Central memory CD4-positive, alpha-beta T cell (primary cell): Measurements from ENCODE around the gene NRCAM.
"Not testable (repeated sequence)": the region's sequence is repeated elsewhere in the genome, so short reads cannot be mapped to it uniquely, and the experiment has no call there.

Experiments used
- DNase-seq: peaks from one replicate; pipeline ENCODE4 v3.0.0; 2022

The NRCAM gene

GRCh38 chr7:108393097-108393496 is 63.1 kb downstream of the NRCAM start:
- DNase-seq: not testable (repeated sequence)

GRCh38 chr7:108387686-108388085 is 68.5 kb downstream of the NRCAM start:
- not testable (repeated sequence) for DNase-seq

GRCh38 chr7:108385834-108386422 is 70.3 kb downstream of the NRCAM start:
- no peak for DNase-seq

GRCh38 chr7:108384716-108385483 is 71.3 kb downstream of the NRCAM start:
- no peak for DNase-seq

- DNase-seq: no peak
These were observed 73.3 kb downstream of the NRCAM start for GRCh38 chr7:108382932-108383331.

- DNase-seq: no peak
These were observed 75.7 kb downstream of the NRCAM start for GRCh38 chr7:108380517-108380916.

- no peak for DNase-seq
These were observed 80.0 kb downstream of the NRCAM start for GRCh38 chr7:108376206-108376605.

- DNase-seq: no peak
These were observed 80.6 kb downstream of the NRCAM start for GRCh38 chr7:108375668-108376067.

GRCh38 chr7:108374899-108375298 is 81.3 kb downstream of the NRCAM start:
- no peak for DNase-seq

GRCh38 chr7:108372618-108373017 is 83.6 kb downstream of the NRCAM start:
- DNase-seq: no peak

- DNase-seq: no peak
These were observed 85.6 kb downstream of the NRCAM start for GRCh38 chr7:108370616-108371015.

- no peak for DNase-seq
These were observed 87.8 kb downstream of the NRCAM start for GRCh38 chr7:108368466-108368865.

GRCh38 chr7:108367946-108368345 is 88.3 kb downstream of the NRCAM start:
- no peak for DNase-seq

GRCh38 chr7:108367314-108367713 is 88.9 kb downstream of the NRCAM start:
- no peak for DNase-seq

GRCh38 chr7:108363659-108364058 is 92.6 kb downstream of the NRCAM start:
- no peak for DNase-seq

GRCh38 chr7:108360058-108360800 is 96.0 kb downstream of the NRCAM start:
- DNase-seq: no peak

- DNase-seq: no peak
These were observed 97.7 kb downstream of the NRCAM start for GRCh38 chr7:108358553-108358952.

GRCh38 chr7:108351729-108352131 is 104.5 kb downstream of the NRCAM start:
- DNase-seq: no peak

- no peak for DNase-seq
These were observed 107.3 kb downstream of the NRCAM start for GRCh38 chr7:108348913-108349312.

GRCh38 chr7:108347616-108348015 is 108.6 kb downstream of the NRCAM start:
- DNase-seq: no peak

GRCh38 chr7:108345710-108346336 is 110.4 kb downstream of the NRCAM start:
- DNase-seq: no peak

GRCh38 chr7:108340856-108341411 is 115.3 kb downstream of the NRCAM start:
- DNase-seq: no peak

- DNase-seq: not testable (repeated sequence)
These were observed 115.8 kb downstream of the NRCAM start for GRCh38 chr7:108340406-108340805.
